GM21526 (cell line): ENCODE measurements around the gene MALSU1.

Experiments used
- ATAC-seq: cut with Tn5 transposase; IDR thresholded peaks from one replicate; pipeline ENCODE4 v1.9.1; 2021; ENCODE audit warnings: moderate library complexity; ENCODE audit not compliant: unreplicated experiment, low FRiP score

The MALSU1 gene

GRCh38 chr7:23298885-23299769 lies at the start of gene MALSU1:
Gene MALSU1 (plus strand): TSS chr7:23299339. CDS start chr7:23299353, 14 bp downstream.
- peak; percentile 98 for ATAC-seq

- ATAC-seq = no peak
These were observed 49.7 kb upstream of the MALSU1 start for GRCh38 chr7:23249486-23249885.

DNA sequence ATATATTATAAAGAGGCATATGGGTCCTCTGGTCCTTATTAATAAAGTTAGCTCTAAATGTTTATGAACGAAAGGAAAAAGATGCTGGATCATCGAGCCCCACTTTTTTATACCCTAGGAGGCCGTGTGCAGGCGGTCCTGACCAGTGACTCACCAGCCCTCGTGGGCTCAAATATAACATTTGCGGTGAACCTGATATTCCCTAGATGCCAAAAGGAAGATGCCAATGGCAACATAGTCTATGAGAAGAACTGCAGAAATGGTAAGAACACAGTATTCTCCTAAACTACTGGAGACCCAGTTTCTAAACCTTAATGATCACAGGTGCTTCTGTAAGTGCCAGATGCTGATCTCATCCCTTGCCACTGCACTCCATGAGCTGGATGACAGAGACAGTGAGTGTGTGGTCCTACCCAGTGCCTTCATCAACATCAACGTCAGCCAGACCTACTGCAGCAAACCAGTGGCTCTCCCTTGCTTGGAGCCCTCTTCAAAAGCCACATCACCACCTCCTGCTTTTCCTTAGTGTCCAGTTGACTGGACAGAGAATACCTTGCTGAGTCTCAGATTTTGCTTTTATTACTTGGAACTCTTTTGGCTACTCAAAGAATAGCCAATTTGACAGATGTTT lies 45.0 kb upstream of the MALSU1 start:
- ATAC-seq = no peak

DNA sequence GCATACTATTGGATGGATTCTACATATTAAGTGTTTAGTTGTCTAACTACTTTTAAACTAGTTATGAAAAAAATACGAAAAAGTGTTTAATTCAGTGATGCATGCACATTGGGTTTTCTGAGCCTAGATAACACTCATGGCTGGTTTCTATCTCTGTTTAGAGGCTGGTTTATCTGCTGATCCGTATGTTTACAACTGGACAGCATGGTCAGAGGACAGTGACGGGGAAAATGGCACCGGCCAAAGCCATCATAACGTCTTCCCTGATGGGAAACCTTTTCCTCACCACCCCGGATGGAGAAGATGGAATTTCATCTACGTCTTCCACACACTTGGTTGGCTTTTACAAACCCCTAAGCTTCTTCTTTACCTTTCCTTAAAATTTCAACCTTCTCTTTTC lies 42.4 kb upstream of the MALSU1 start:
- ATAC-seq = no peak

GRCh38 chr7:23260371-23260770 lies 38.8 kb upstream of the MALSU1 start:
- no peak for ATAC-seq

- peak; percentile 78 for ATAC-seq
These were observed 37.2 kb upstream of the MALSU1 start for GRCh38 chr7:23261843-23262452.

DNA sequence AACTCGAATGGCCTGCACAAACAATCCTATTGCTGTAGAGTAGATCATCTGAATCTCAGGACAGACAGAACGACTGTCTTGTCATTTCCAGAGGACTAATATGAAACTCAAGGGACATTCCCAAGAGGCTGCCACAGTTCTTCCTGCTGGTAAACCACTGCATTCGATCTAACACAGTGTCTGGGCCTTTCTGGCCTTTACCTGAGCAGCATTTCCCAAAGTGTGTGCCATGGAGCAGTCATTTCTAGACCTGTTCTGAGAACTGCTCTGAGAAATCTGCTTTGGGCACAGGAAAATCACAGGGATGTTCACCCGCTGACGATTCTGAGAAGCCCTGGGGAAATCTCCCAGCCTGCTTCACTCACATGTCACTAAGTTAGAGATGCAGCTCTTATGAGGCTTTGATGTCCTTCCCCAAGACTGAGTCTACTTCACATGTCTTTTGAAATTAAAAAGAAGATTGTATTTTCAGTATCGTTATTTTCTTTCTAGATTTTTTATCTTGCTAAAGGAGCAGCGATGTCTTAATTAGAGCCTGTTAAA lies 34.2 kb upstream of the MALSU1 start:
- no peak for ATAC-seq

- no peak for ATAC-seq
These were observed 32.2 kb upstream of the MALSU1 start for GRCh38 chr7:23266918-23267317.

DNA sequence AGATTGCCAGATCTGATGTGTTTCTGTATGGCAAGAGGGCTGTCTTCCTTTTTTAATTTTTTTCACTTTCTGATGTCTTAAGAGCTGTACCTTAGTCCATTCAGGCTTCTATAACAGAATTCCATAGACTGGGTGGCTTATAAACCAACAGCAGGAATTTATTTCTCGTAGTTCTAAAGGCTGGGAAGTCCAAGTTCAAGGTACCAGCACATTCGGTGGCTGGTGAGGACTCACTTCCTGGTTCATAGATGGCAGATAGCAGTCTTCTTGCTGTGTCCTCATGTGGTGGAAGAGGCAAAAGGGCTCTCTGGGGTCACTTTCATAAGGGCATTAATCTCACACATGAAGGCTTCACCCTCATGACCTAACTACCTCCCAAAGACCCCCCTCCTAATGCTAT lies 31.8 kb upstream of the MALSU1 start:
- no peak for ATAC-seq

- ATAC-seq = no peak
These were observed 31.0 kb upstream of the MALSU1 start for GRCh38 chr7:23268167-23268566.

DNA sequence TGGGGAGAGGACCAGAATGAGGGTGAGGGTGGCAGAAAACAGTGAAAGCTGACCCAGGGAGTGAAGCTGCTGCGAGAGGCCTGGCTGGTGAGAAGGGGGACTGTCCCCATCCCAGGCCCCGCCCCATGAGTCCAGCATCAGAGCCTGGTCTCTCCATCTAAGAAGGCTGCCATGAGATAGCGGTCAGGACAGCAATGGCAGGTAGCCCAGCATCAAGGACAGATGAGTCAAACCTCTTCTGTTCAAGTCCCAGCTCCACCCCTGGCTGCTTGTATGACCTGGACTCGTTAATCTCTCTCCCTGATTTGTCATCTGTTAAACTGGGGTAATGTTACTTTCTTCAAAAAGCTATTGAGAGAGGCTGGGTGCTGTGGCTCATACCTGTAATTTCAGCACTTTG lies 30.4 kb upstream of the MALSU1 start:
- no peak for ATAC-seq

DNA sequence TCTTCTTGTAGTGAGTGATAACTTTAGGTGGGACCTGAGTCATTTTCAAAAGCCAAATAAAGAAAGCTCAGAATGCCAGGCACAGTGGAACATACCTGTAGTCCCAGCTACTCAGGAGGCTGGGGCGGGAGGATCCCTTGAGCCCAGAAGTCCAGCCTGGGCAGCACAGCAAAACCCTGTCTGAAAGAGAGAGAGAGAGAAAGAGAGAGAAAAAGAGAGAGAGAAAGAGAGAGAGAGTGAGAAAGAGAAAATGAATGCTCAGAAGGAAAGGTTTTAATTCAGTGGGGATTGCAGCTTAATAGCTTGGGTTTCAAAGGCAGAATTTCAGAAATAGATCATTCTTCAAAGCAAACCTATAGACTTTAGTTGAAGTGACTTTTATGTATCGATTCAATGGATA lies 26.9 kb upstream of the MALSU1 start:
- no peak for ATAC-seq

GRCh38 chr7:23273141-23273599 lies 26.0 kb upstream of the MALSU1 start:
- peak; percentile 98 for ATAC-seq

DNA sequence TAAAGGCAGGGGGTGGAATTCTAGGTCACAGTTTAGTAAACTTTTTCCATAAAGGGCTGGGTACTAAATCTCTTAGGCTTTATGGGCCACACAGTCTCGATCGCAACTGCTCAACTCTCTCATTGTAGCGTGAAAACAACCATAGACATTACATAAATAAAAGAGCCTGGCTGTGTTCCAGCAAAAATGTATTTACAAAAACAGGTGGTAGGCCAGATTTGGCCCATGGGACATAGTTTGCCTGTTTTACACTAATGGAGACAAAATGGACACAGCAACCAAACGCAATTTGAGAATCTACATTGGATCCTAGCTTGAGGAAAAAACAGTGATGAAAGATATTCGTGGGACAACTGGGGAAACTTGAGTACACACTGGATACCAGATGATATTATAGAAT lies 23.2 kb upstream of the MALSU1 start:
- no peak for ATAC-seq

- no peak for ATAC-seq
These were observed 22.8 kb upstream of the MALSU1 start for GRCh38 chr7:23276376-23276775.

- no peak for ATAC-seq
These were observed 22.2 kb upstream of the MALSU1 start for GRCh38 chr7:23276947-23277346.

DNA sequence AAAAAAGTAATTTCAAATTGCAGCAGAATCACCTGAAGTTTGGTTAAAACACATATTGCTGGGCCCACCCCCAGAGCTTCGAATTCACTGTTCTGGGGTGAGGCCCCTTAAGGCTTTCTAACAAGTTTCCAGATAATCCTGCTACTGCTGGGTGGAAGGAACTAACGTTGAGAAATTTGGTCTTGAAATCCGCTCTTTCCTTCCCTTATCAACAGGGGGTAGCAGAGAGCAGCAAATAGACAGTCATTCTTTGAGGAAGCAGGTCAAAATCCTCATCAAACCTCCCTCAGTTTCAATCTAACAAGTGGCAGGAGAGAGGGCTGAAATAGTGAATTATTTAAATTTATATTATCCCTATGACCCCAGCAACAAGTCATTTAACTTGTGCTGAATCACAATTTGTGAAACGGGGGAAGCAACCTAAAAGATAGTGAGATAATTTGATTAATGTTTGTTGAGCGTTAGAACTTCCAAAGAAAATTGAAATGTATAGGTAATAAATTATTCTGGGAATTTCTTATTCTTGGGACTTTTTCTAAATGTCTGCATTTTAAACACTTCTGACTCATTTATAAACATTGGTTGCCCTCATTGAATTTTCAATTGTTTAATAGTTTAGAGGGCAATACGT lies 21.7 kb upstream of the MALSU1 start:
- ATAC-seq = no peak

DNA sequence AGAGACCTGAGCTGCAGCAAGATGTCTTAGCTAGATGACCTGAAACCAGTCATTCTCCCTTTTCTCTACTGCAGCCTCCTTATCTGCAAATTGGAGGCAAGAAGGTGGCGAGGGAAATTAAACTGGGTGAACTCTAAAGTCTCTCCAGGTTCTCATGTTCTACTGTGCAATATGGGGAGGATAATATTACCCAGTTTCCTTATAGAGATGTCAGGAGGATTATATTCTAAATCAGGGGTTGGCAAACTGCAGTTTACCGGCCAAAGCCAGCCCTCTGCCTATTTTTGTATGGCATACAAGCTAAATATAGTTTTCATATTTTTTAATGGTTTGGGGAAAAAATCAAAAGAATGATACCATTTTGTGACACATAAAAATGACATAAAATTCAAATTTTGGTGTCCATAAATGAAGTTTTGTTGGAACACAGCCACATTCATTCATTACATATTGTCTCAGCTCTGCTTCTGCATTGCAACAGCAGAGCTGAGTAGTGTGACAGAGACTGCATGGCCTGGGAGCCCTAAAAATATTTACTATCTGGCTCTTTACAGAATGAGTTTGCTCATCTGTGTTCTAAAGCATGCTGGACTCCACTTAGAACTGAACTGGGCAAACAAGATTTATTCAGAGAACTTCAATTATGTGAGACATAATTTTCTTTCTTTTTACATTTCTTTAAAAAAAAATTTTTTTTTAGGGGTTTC lies 19.2 kb upstream of the MALSU1 start:
- no peak for ATAC-seq

- no peak for ATAC-seq
These were observed 16.1 kb upstream of the MALSU1 start for GRCh38 chr7:23283086-23283485.

DNA sequence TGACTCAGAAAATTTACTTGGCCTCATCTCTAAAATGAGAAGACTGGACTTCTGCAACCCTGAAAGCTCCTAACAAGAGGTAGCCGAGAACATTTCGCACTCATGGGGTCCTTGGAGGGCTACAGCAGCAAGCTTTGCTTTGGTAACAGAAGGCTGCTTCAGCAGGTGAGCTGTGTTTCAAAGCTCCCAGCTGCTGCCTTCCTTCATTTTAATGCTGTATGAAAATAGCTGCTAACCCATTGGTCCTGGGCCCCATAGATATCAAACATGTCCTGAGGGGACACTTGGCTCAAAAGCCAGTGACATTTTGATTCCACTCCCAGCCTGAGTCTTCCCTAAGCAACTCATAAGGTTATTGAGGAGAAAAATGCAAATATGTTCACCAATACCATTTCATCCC lies 14.3 kb upstream of the MALSU1 start:
- ATAC-seq = no peak
